A549 (cell line): ENCODE measurements around the gene TEP1. TPM values are rescaled to one million over a fixed set of nuclear protein-coding genes. Genes with fewer than 3 reads are reported as not detected.
A peak's percentile ranks its signal among the peaks of the same experiment; 100 is the strongest.

Experiments used
- ATAC-seq, 2 experiments: fragments of 200-7000 bp in 1 of 2; fragments of >200 bp in 1 of 2; cut with Nextera tagmentation in 1 of 2; cut with Tn5 transposase in 1 of 2; 3 replicates each; pipeline versions ENCODE4 v1.8.0 to v1.9.1; 2018 to 2020; ENCODE audit warnings: mild to moderate bottlenecking in 1 of 2, moderate library complexity in 1 of 2
- CTCF ChIA-PET: fragments of 300-600 bp; sonication (Branson Sonifier 250); formaldehyde crosslinking; extraction: SDS; loops from one replicate; lab custom pipeline; 2021; ENCODE audit warnings: antibody characterized with exemption, inconsistent platforms; lab: Yijun Ruan, JAX
- POLR2A ChIA-PET: fragments of 350-600 bp; formaldehyde crosslinking; extraction: SDS; loops from one replicate; lab custom pipeline; 2021; ENCODE audit warnings: antibody characterized with exemption, inconsistent platforms; lab: Yijun Ruan, JAX
- DNase-seq, 2 experiments: peaks; one replicate each; pipeline versions ENCODE4 v3.0.0 to v3.0.0-alpha.2; 2011 to 2016; ENCODE audit warnings: low read depth in 1 of 2, low spot score in 1 of 2
- FAIRE-seq: peaks from 2 replicates; lab custom pipeline; 2011; peaks lifted over from hg19 to GRCh38; lab: Jason Lieb, UNC
- H3K27ac ChIP-seq, 2 experiments: fragments of >200 bp; sonication (Bioruptor Twin); formaldehyde crosslinking; 3 replicates each; pipeline ENCODE4 v1.5.1; 2016 to 2017
- H3K4me1 ChIP-seq: fragments of >200 bp; sonication (Bioruptor Twin); formaldehyde crosslinking; 3 replicates; pipeline ENCODE4 v1.6.1; 2016
- H3K4me2 ChIP-seq: fragments of >200 bp; sonication (Bioruptor Twin); formaldehyde crosslinking; 3 replicates; pipeline ENCODE4 v1.6.1; 2016
- H3K4me3 ChIP-seq: fragments of >200 bp; sonication (Bioruptor Twin); formaldehyde crosslinking; 3 replicates; pipeline ENCODE4 v1.5.1; 2016
- H3K9me3 ChIP-seq: fragments of >200 bp; sonication (Bioruptor Twin); formaldehyde crosslinking; 3 replicates; pipeline ENCODE4 v1.6.1; 2016
- BCL3 ChIP-seq: fragments of >200 bp; sonication (Bioruptor Twin); formaldehyde crosslinking; IDR thresholded peaks from 3 replicates; pipeline ENCODE4 v1.6.1; 2016
- CHD2 ChIP-seq: fragments of 150-350 bp; IDR thresholded peaks from 2 replicates; pipeline ENCODE4 v1.6.1; 2014; ENCODE audit warnings: low read length; ENCODE audit not compliant: partially characterized antibody
- ELK1 ChIP-seq: fragments of 150-350 bp; IDR thresholded peaks from 2 replicates; pipeline ENCODE4 v1.6.1; 2014; ENCODE audit warnings: low read depth, mild to moderate bottlenecking, low read length
- GATA3 ChIP-seq: IDR thresholded peaks from 2 replicates; pipeline ENCODE4 v1.6.1; 2012; ENCODE audit warnings: borderline replicate concordance
- HDAC2 ChIP-seq: fragments of 200-600 bp; sonication (generic); IDR thresholded peaks from 2 replicates; pipeline ENCODE4 v1.6.1; 2016
- JUN ChIP-seq, 2 experiments: fragments of >200 bp; sonication (Bioruptor Twin); formaldehyde crosslinking; IDR thresholded peaks; 2 replicates in 1 of 2; 3 replicates in 1 of 2; pipeline ENCODE4 v1.6.1; 2016 to 2017
- KDM5A ChIP-seq: fragments of 200-600 bp; sonication (generic); IDR thresholded peaks from 2 replicates; pipeline ENCODE4 v1.6.1; 2016; ENCODE audit warnings: antibody characterized with exemption, mild to moderate bottlenecking
- NFE2L2 ChIP-seq: fragments of 150-350 bp; conservative IDR thresholded peaks from 2 replicates; pipeline ENCODE4 v1.6.1; 2014; ENCODE audit warnings: low read length
- PHF8 ChIP-seq: fragments of 200-600 bp; sonication (generic); IDR thresholded peaks from 2 replicates; pipeline ENCODE4 v1.6.1; 2016; ENCODE audit warnings: low read depth, mild to moderate bottlenecking, antibody characterized with exemption, moderate library complexity, borderline replicate concordance
- POLR2AphosphoS2 ChIP-seq: conservative IDR thresholded peaks from 2 replicates; pipeline ENCODE4 v1.6.1; 2012; ENCODE audit warnings: low read length, improper control_type of control experiment, inconsistent platforms
- RAD21 ChIP-seq, 2 experiments: fragments of >200 bp in 1 of 2; sonication (Bioruptor Twin) in 1 of 2; formaldehyde crosslinking in 1 of 2; IDR thresholded peaks in 1 of 2; conservative IDR thresholded peaks in 1 of 2; 2 replicates in 1 of 2; 3 replicates in 1 of 2; pipeline ENCODE4 v1.6.1; 2012 to 2018; ENCODE audit warnings: inconsistent platforms in 1 of 2
- RARB ChIP-seq: fragments of 250-450 bp; sonication (Bioruptor Pico); IDR thresholded peaks from 2 replicates; pipeline ENCODE4 v1.8.0; 2021; ENCODE audit warnings: mild to moderate bottlenecking, moderate library complexity
- RCOR1 ChIP-seq: fragments of 150-350 bp; IDR thresholded peaks from 2 replicates; pipeline ENCODE4 v1.6.1; 2014; ENCODE audit warnings: antibody characterized with exemption, low read length, low read depth
- REST ChIP-seq: fragments of 200-600 bp; sonication (generic); IDR thresholded peaks from 2 replicates; pipeline ENCODE4 v1.6.1; 2016; ENCODE audit warnings: antibody characterized with exemption, mild to moderate bottlenecking, moderate library complexity
- RFX5 ChIP-seq: fragments of 450-650 bp; IDR thresholded peaks from 2 replicates; pipeline ENCODE4 v1.7.1; 2014; ENCODE audit warnings: antibody characterized with exemption, mild to moderate bottlenecking, moderate library complexity
- SMC3 ChIP-seq: fragments of >200 bp; sonication (Bioruptor Twin); formaldehyde crosslinking; IDR thresholded peaks from 3 replicates; pipeline ENCODE4 v1.6.1; 2018; ENCODE audit warnings: inconsistent platforms
- WGBS: methylation state at CpG from one replicate; pipeline ENCODE4 v1.1.6; 2017; ENCODE audit errors: missing lambda C conversion rate; 5-methylcytosine and 5-hydroxymethylcytosine counted together
- polyA plus RNA-seq, 4 experiments: library from polyadenylated mRNA; depleted of rRNA in 3 of 4; stranded (reverse); fragments of >200 nt; fragmentation: RNase III in 1 of 4; extraction: RNeasy Plus Mini Kit Qiagen cat#74134 plus additional on column Dnase treatment in 1 of 4; gene quantifications; 2 replicates in 3 of 4; 3 replicates in 1 of 4; pipeline ENCODE4 v1.2.3, GENCODE V29; 2011 to 2017
- TF ChIP-seq, protein P1 (sequence below): fragments of >200 bp; sonication (Bioruptor Twin); formaldehyde crosslinking; IDR thresholded peaks from 2 replicates; pipeline ENCODE4 v1.6.1; 2016
- TF ChIP-seq, protein P2 (sequence below): fragments of 250-450 bp; sonication (Bioruptor Pico); IDR thresholded peaks from 2 replicates; pipeline ENCODE4 v1.5.0; 2020; ENCODE audit warnings: low read depth, mild to moderate bottlenecking, moderate library complexity
- TF ChIP-seq, protein P3 (sequence below): IDR thresholded peaks from 2 replicates; pipeline ENCODE4 v1.6.1; 2012; ENCODE audit warnings: low read depth, borderline replicate concordance

Gene TEP1
- polyA plus RNA-seq, 2 of the 4 experiments (the other 2 are of a cell fraction): 6.8 to 17.5 TPM

GRCh38 chr14:20421267-20421666, 8.0 kb upstream of the TEP1 start:
- no peak for TF ChIP-seq GATA3
- TF ChIP-seq, protein P1, sequence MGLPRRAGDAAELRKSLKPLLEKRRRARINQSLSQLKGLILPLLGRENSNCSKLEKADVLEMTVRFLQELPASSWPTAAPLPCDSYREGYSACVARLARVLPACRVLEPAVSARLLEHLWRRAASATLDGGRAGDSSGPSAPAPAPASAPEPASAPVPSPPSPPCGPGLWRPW: no peak
- DNase-seq: no peak
- H3K4me2 ChIP-seq: no peak overlapping the region
- H3K27ac ChIP-seq: no peak overlapping the region
- WGBS: 40% methylated on average over 2 of the region's 2 CpGs
- ChIA-PET CTCF (interaction anchor here (1.0 kb wide), 1 partner anchor 9 kb away, joined by 3 read pairs; no protein-coding TSS in a partner anchor), POLR2A (interaction anchor here (0.6 kb wide), 1 partner anchor 67 kb away, joined by 5 read pairs; no protein-coding TSS in a partner anchor)
- H3K4me3 ChIP-seq: no peak overlapping the region
- H3K4me1 ChIP-seq: peaks cover 13% of the 10 kb centered on the region
- H3K9me3 ChIP-seq: no peaks in the 10 kb centered on the region
- no peak for FAIRE-seq
- ATAC-seq: no peak

GRCh38 chr14:20419419-20419818, 6.1 kb upstream of the TEP1 start:
- ChIA-PET POLR2A (no interaction called here), CTCF (no interaction called here)
- FAIRE-seq: no peak

More at GRCh38 chr14:20419419-20419818, 6.1 kb upstream of the TEP1 start:
- TF ChIP-seq PHF8 (no peak), RCOR1 (no peak), POLR2AphosphoS2 (no peak), ELK1 (no peak), CHD2 (no peak), BCL3 (no peak), RARB (CRISPR knock-in tag) (no peak), REST (no peak), SMC3 (no peak), RFX5 (no peak), HDAC2 (no peak), RAD21 (conservative IDR thresholded peaks at IDR 0.05 in 1 of 2, IDR thresholded peaks at IDR 0.05 in 1 of 2) (no peak), NFE2L2 (no peak), JUN (IDR thresholded peaks at IDR 0.05) (no peak), KDM5A (no peak)
- TF ChIP-seq, protein P2, sequence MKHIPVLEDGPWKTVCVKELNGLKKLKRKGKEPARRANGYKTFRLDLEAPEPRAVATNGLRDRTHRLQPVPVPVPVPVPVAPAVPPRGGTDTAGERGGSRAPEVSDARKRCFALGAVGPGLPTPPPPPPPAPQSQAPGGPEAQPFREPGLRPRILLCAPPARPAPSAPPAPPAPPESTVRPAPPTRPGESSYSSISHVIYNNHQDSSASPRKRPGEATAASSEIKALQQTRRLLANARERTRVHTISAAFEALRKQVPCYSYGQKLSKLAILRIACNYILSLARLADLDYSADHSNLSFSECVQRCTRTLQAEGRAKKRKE: no peak
- TF ChIP-seq, protein P3, sequence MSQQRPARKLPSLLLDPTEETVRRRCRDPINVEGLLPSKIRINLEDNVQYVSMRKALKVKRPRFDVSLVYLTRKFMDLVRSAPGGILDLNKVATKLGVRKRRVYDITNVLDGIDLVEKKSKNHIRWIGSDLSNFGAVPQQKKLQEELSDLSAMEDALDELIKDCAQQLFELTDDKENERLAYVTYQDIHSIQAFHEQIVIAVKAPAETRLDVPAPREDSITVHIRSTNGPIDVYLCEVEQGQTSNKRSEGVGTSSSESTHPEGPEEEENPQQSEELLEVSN: no peak
- TF ChIP-seq, all 56 proteins: peak for 0
- no peak overlapping the region for H3K4me3 ChIP-seq
- H3K27ac ChIP-seq: no peak overlapping the region
- 100% methylated on average over 1 of the region's 1 CpG for whole genome bisulfite sequencing
- H3K9me3 ChIP-seq: no peaks in the 10 kb centered on the region
- H3K4me1 ChIP-seq: peaks cover 13% of the 10 kb centered on the region
- ATAC-seq (peak; percentile 20 to 21; a peak in 1 of 6 replicates), DNase-seq (no peak)
- no peak overlapping the region for H3K4me2 ChIP-seq
